Measurements from ENCODE around the gene TPP1. TPM values are rescaled to one million over a fixed set of nuclear protein-coding genes. Genes with fewer than 3 reads are reported as not detected.

Gene TPP1
- total and polyA plus RNA-seq, 9 of the 15 experiments (the other 6 are each of a cell fraction or from before 2014, with no cell fraction given) = 7.5 to 75.8 (median 15.7) TPM

DNA sequence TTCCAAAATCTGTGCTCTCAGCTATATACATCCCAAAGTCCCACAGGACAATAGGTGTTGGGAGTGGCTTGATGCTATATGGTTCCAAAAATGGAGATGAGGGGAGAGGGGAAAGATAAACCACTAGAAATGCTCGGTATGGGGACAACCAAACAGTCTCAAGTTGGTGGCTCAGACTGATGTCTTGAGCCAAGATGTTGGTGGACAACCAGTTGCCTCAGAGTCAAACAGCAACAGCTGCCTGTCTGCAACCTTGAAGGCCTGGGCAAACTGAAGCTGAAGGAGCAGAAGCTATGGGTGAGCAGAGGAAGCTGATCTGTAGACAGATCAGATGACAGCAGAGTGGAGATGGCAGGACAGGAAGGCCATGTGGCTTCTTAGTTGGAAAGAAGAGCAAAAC, 19.8 kb downstream of the TPP1 start (continued):
- TF ChIP-seq, protein P1, sequence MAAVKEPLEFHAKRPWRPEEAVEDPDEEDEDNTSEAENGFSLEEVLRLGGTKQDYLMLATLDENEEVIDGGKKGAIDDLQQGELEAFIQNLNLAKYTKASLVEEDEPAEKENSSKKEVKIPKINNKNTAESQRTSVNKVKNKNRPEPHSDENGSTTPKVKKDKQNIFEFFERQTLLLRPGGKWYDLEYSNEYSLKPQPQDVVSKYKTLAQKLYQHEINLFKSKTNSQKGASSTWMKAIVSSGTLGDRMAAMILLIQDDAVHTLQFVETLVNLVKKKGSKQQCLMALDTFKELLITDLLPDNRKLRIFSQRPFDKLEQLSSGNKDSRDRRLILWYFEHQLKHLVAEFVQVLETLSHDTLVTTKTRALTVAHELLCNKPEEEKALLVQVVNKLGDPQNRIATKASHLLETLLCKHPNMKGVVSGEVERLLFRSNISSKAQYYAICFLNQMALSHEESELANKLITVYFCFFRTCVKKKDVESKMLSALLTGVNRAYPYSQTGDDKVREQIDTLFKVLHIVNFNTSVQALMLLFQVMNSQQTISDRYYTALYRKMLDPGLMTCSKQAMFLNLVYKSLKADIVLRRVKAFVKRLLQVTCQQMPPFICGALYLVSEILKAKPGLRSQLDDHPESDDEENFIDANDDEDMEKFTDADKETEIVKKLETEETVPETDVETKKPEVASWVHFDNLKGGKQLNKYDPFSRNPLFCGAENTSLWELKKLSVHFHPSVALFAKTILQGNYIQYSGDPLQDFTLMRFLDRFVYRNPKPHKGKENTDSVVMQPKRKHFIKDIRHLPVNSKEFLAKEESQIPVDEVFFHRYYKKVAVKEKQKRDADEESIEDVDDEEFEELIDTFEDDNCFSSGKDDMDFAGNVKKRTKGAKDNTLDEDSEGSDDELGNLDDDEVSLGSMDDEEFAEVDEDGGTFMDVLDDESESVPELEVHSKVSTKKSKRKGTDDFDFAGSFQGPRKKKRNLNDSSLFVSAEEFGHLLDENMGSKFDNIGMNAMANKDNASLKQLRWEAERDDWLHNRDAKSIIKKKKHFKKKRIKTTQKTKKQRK (IDR thresholded peaks at IDR 0.05; ENCODE audit: borderline replicate concordance, low read depth, low read length) = no peak
- TF ChIP-seq LARP7 (IDR thresholded peaks at IDR 0.05) (no peak), MECOM (CRISPR knock-in tag; IDR thresholded peaks at IDR 0.05) (no peak), CBX8 (IDR thresholded peaks at IDR 0.05; ENCODE audit: borderline replicate concordance, extremely low read depth, low read depth, low read length, poor library complexity, severe bottlenecking) (no peak), MYNN (IDR thresholded peaks at IDR 0.05) (no peak), MYNN (CRISPR knock-in tag; IDR thresholded peaks at IDR 0.05) (no peak)
- TF ChIP-seq, protein P2, sequence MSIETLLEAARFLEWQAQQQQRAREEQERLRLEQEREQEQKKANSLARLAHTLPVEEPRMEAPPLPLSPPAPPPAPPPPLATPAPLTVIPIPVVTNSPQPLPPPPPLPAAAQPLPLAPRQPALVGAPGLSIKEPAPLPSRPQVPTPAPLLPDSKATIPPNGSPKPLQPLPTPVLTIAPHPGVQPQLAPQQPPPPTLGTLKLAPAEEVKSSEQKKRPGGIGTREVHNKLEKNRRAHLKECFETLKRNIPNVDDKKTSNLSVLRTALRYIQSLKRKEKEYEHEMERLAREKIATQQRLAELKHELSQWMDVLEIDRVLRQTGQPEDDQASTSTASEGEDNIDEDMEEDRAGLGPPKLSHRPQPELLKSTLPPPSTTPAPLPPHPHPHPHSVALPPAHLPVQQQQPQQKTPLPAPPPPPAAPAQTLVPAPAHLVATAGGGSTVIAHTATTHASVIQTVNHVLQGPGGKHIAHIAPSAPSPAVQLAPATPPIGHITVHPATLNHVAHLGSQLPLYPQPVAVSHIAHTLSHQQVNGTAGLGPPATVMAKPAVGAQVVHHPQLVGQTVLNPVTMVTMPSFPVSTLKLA (conservative IDR thresholded peaks at IDR 0.05) = no peak

Measured in K562 (cell line).